GM19438 (cell line): ENCODE data around the gene POLN.
"Not testable (repeated sequence)": the region's sequence is repeated elsewhere in the genome, so short reads cannot be mapped to it uniquely, and the experiment has no call there.

Experiments
- ATAC-seq: cut with Tn5 transposase; IDR thresholded peaks from one replicate; pipeline ENCODE4 v1.9.1; 2021; ENCODE audit warnings: low read depth; ENCODE audit not compliant: unreplicated experiment

Gene POLN

GRCh38 chr4:2222838-2223237 lies 19.1 kb downstream of the POLN start:
- ATAC-seq = no peak

GRCh38 chr4:2221378-2221777 lies 20.5 kb downstream of the POLN start:
- not testable (repeated sequence) for ATAC-seq

GRCh38 chr4:2220016-2220630 lies 21.8 kb downstream of the POLN start:
- no peak for ATAC-seq

- ATAC-seq = no peak
These were observed 22.6 kb downstream of the POLN start for GRCh38 chr4:2219233-2219760.

GRCh38 chr4:2218436-2218835 lies 23.5 kb downstream of the POLN start:
- no peak for ATAC-seq

GRCh38 chr4:2217726-2218125 lies 24.2 kb downstream of the POLN start:
- no peak for ATAC-seq

GRCh38 chr4:2212831-2213230 lies 29.1 kb downstream of the POLN start:
- ATAC-seq = no peak

- ATAC-seq = not testable (repeated sequence)
These were observed 39.1 kb downstream of the POLN start for GRCh38 chr4:2202789-2203188.

GRCh38 chr4:2194496-2194895 lies 47.4 kb downstream of the POLN start:
- ATAC-seq = no peak

GRCh38 chr4:2193326-2193725 lies 48.6 kb downstream of the POLN start:
- no peak for ATAC-seq

GRCh38 chr4:2186865-2187172 lies 55.1 kb downstream of the POLN start:
- ATAC-seq = no peak

GRCh38 chr4:2186133-2186864 lies 55.6 kb downstream of the POLN start:
- no peak for ATAC-seq

GRCh38 chr4:2183394-2183793 lies 58.5 kb downstream of the POLN start:
- no peak for ATAC-seq

GRCh38 chr4:2182994-2183393 lies 58.9 kb downstream of the POLN start:
- ATAC-seq = no peak

GRCh38 chr4:2180410-2180809 lies 61.5 kb downstream of the POLN start:
- ATAC-seq = no peak

GRCh38 chr4:2179717-2180116 lies 62.2 kb downstream of the POLN start:
- ATAC-seq = no peak

- ATAC-seq = no peak
These were observed 62.9 kb downstream of the POLN start for GRCh38 chr4:2178986-2179385.

GRCh38 chr4:2177443-2178093 lies 64.4 kb downstream of the POLN start:
- ATAC-seq = no peak

GRCh38 chr4:2175990-2176698 lies 65.8 kb downstream of the POLN start:
- no peak for ATAC-seq

- no peak for ATAC-seq
These were observed 67.9 kb downstream of the POLN start for GRCh38 chr4:2174061-2174460.

GRCh38 chr4:2172627-2173231 lies 69.2 kb downstream of the POLN start:
- no peak for ATAC-seq
